Erythroblast (primary cell): ENCODE results near the gene THAP8.

Experiments
- DNase-seq, 2 experiments: peaks; one replicate each; lab custom pipeline; 2025; lab: John Stamatoyannopoulos, UW
- GATA1 ChIP-seq: IDR thresholded peaks from 2 replicates; pipeline ENCODE4 v1.6.1; 2011; ENCODE audit warnings: low read depth, mild to moderate bottlenecking, control low read depth, low read length, moderate library complexity
- POLR2A ChIP-seq: IDR thresholded peaks from 2 replicates; pipeline ENCODE4 v1.6.1; 2011; ENCODE audit warnings: mild to moderate bottlenecking, low read length

Gene THAP8

GRCh38 chr19:35987571-35987896 is 66.6 kb downstream of the THAP8 start:
- no peak for TF ChIP-seq GATA1
- no peak for TF ChIP-seq POLR2A
- DNase-seq: no peak

- no peak for DNase-seq
- TF ChIP-seq POLR2A (no peak), GATA1 (no peak)
Measured at GRCh38 chr19:35986664-35987570, 67.2 kb downstream of the THAP8 start.

GRCh38 chr19:35986111-35986510 is 68.0 kb downstream of the THAP8 start:
- no peak for DNase-seq
- TF ChIP-seq POLR2A (no peak), GATA1 (no peak)
